Measurements from ENCODE around the gene ALK.

DNA sequence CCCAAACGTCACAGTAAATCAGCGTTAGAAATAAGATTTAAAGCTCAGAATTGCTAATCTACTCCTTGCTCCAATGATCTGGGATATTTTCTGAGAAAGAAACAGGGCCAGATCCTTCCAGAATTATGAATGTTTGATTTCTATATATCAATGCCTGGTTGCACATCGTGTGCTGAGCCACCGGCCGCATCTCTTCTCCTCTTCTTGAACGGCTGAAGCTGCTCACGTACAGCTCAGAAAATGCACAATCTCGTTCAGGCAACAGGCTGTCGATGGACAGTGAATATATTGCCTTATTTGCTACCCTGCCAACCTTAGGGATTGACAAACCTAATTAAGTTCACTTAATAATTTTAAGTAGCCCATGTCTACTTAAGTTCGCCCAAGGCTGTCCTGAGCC is 636.7 kb downstream of the ALK start:
- no peak for TF ChIP-seq SIN3A (IDR thresholded peaks at IDR 0.05; ENCODE audit: borderline replicate concordance, insufficient read depth, low read length)
- no peak for TF ChIP-seq TAF1 (IDR thresholded peaks at IDR 0.05; ENCODE audit: borderline replicate concordance, insufficient read depth, low read length)
- no peak for TF ChIP-seq REST (IDR thresholded peaks at IDR 0.05; ENCODE audit: insufficient read depth in 1 of 2, low read depth in 2 of 2, low read length in 2 of 2)
